Ishikawa (cell line): Measurements from ENCODE around the gene ZEB2.

Experiments used
- CEBPB ChIP-seq: IDR thresholded peaks from 2 replicates; pipeline ENCODE4 v1.6.1; 2012
- EP300 ChIP-seq: IDR thresholded peaks from 2 replicates; pipeline ENCODE4 v1.6.1; 2012; ENCODE audit warnings: borderline replicate concordance
- FOXM1 ChIP-seq: IDR thresholded peaks from 2 replicates; pipeline ENCODE4 v1.6.1; 2012; ENCODE audit warnings: low read depth, borderline replicate concordance
- TEAD4 ChIP-seq: IDR thresholded peaks from 2 replicates; pipeline ENCODE4 v1.6.1; 2012
- ZBTB7A ChIP-seq: IDR thresholded peaks from 2 replicates; pipeline ENCODE4 v1.6.1; 2012; ENCODE audit warnings: low read depth

GRCh38 chr2:144419218-144419617 is 100.7 kb downstream of the ZEB2 start:
- TF ChIP-seq EP300 (no peak), TEAD4 (no peak), CEBPB (no peak), FOXM1 (no peak), ZBTB7A (no peak)
